T-helper 17 cell (primary cell): ENCODE results near the gene UGT1A6. TPM values are rescaled to one million over a fixed set of nuclear protein-coding genes. Genes with fewer than 3 reads are reported as not detected.
"Not testable (repeated sequence)": the region's sequence is repeated elsewhere in the genome, so short reads cannot be mapped to it uniquely, and the experiment has no call there.

Experiments used
- ATAC-seq: fragments of 150-1000 bp; cut with Tn5 transposase; 2 replicates; pipeline ENCODE4 v1.10.0; 2021; ENCODE audit warnings: mild to moderate bottlenecking, moderate library complexity
- DNase-seq, 3 donors: peaks; one replicate each; pipeline versions ENCODE4 v3.0.0 to v3.0.0-alpha.2; 2020 to 2021
- H3K9me3 ChIP-seq: one replicate; pipeline ENCODE4 v1.7.0; 2013; ENCODE audit warnings: low read length, mild to moderate bottlenecking; ENCODE audit not compliant: control insufficient read depth, poor library complexity, severe bottlenecking
- H3K27ac Mint-ChIP-seq: one replicate; pipeline ENCODE4 v1.8.0; 2022; ENCODE audit warnings: mild to moderate bottlenecking, moderate library complexity, mixed read lengths
- H3K27me3 Mint-ChIP-seq: one replicate; pipeline ENCODE4 v1.8.0; 2022; ENCODE audit warnings: mixed read lengths
- H3K36me3 Mint-ChIP-seq: one replicate; pipeline ENCODE4 v1.8.0; 2022; ENCODE audit warnings: low read depth, mixed read lengths
- H3K4me1 Mint-ChIP-seq: one replicate; pipeline ENCODE4 v1.8.0; 2022; ENCODE audit warnings: mild to moderate bottlenecking, mixed read lengths
- H3K4me3 Mint-ChIP-seq: one replicate; pipeline ENCODE4 v1.8.0; 2022; ENCODE audit warnings: mild to moderate bottlenecking, moderate library complexity, mixed read lengths
- total RNA-seq, 4 donors: library from RNA in 2 of 4; stranded (reverse) in 2 of 4; gene quantifications; one replicate each; pipeline ENCODE4 v1.2.3 and lab custom pipeline; 2022 to 2026

The UGT1A6 gene
- total RNA-seq, 2 donors from 2014 or later: not detected

DNA sequence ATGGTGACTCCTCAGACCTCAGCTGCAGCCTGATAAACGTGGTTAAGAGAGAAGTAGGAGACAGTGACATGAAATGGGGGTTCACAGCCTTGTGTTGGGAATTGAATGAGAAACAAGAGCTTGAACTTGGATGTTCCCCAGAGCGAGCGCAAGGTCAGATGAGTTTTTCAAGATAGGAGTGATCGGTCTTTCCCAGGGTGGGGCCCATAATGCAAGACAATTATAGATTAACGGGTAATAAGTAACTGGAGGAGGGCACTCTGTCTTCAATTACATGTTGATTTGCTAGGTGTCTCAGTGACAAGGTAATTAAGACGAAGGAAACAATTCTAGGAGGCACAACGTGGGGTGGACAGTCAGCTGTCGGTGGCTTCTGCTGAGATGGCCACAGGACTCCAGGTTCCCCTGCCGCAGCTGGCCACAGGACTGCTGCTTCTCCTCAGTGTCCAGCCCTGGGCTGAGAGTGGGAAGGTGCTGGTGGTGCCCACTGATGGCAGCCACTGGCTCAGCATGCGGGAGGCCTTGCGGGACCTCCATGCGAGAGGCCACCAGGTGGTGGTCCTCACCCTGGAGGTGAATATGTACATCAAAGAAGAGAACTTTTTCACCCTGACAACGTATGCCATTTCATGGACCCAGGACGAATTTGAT is 20.0 kb downstream of the UGT1A6 start, which contains the start of gene UGT1A5:
Gene UGT1A5, plus strand, starts transcription at position 297 of the 651 bp plus-strand sequence. Its CDS starts 85 bp downstream, at position 382.
- Mint-ChIP-seq H3K4me1 (peaks cover 8% of the 10 kb centered on the region), H3K27me3 (peaks cover 81% of the 10 kb centered on the region), H3K4me3 (no peak within 1 kb of the TSS), H3K27ac (no peak within 1 kb of the TSS), H3K36me3 (peaks cover 3% of the 10 kb centered on the region)
- DNase-seq: no peak
- ATAC-seq: no peak
- no peaks in the 10 kb centered on the region for H3K9me3 ChIP-seq

GRCh38 chr2:233713262-233713615 is 20.5 kb downstream of the UGT1A6 start:
- DNase-seq (no peak), ATAC-seq (no peak)
- Mint-ChIP-seq H3K4me3 (no peak overlapping the region), H3K4me1 (peaks cover 9% of the 10 kb centered on the region), H3K27me3 (peaks cover 81% of the 10 kb centered on the region), H3K36me3 (peaks cover 3% of the 10 kb centered on the region), H3K27ac (no peak overlapping the region)
- H3K9me3 ChIP-seq: no peaks in the 10 kb centered on the region

DNA sequence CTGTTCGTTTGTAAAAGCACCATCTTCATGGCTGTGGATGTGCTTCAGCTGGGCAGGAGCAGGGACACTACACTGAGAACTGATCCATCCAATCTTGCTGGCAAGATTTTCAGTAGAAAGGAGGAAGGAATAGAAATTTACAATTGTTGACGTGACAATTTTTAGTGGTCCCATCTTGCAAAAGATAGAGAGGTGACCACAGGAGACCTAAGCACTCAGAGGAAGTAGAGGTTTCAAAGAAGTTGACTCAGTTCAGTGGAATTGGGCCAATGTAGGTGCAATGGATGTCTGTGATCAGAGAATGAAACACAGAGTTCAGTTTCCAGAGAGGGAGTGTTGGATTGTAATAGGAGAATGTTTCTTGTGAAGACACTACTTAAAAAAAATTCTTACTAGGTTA is 21.4 kb downstream of the UGT1A6 start:
- Mint-ChIP-seq H3K4me3 (no peak overlapping the region), H3K4me1 (peaks cover 10% of the 10 kb centered on the region), H3K27ac (no peak overlapping the region), H3K36me3 (peaks cover 3% of the 10 kb centered on the region), H3K27me3 (peaks cover 82% of the 10 kb centered on the region)
- DNase-seq (no peak), ATAC-seq (no peak)
- no peaks in the 10 kb centered on the region for H3K9me3 ChIP-seq

DNA sequence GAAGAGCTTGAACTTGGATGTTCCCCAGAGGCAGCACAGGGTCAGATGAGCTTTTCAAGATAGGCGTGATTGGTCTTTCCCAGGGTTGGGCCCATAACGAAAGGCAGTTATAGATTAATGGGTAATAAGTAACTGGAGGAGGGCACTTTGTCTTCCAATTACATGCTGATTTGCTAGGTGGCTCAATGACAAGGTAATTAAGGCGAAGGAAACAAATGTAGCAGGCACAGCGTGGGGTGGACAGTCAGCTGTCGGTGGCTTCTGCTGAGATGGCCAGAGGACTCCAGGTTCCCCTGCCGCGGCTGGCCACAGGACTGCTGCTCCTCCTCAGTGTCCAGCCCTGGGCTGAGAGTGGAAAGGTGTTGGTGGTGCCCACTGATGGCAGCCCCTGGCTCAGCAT is 25.9 kb downstream of the UGT1A6 start, which contains the start of gene UGT1A4:
Gene UGT1A4, plus strand, starts transcription at position 185 of the 400 bp plus-strand sequence. Its CDS starts 85 bp downstream, at position 270.
- Mint-ChIP-seq H3K27ac (no peak within 1 kb of the TSS), H3K4me1 (peaks cover 4% of the 10 kb centered on the region), H3K4me3 (no peak within 1 kb of the TSS), H3K36me3 (no peaks in the 10 kb centered on the region), H3K27me3 (peaks cover 75% of the 10 kb centered on the region)
- no peaks in the 10 kb centered on the region for H3K9me3 ChIP-seq
- no peak for DNase-seq
- no peak for ATAC-seq

DNA sequence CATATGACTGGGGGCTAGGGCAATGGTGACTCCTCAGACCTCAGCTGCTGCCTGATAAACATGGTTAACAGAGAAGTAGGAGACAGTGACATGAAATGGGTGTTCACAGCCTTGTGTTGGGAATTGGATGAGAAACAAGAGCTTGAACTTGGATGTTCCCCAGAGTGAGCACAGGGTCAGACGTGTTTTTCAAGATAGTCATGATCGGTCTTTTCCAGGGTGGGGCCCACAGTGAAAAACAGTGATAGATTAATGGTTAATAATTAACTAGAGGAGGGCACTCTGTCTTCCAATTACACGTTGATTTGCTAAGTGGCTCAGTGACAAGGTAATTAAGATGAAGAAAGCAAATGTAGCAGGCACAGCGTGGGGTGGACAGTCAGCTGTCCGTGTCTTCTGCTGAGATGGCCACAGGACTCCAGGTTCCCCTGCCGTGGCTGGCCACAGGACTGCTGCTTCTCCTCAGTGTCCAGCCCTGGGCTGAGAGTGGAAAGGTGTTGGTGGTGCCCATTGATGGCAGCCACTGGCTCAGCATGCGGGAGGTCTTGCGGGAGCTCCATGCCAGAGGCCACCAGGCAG is 36.1 kb downstream of the UGT1A6 start, which contains the start of gene UGT1A3:
Gene UGT1A3, plus strand, starts transcription at position 320 of the 579 bp plus-strand sequence. Its CDS starts 85 bp downstream, at position 405.
- peaks cover 37% of the 10 kb centered on the region for H3K27me3 Mint-ChIP-seq
- ATAC-seq (no peak), DNase-seq (no peak)
- H3K36me3 Mint-ChIP-seq: no peaks in the 10 kb centered on the region
- no peaks in the 10 kb centered on the region for H3K9me3 ChIP-seq
- H3K4me3 Mint-ChIP-seq: no peak within 1 kb of the TSS
- H3K27ac Mint-ChIP-seq: no peak within 1 kb of the TSS
- peaks cover 2% of the 10 kb centered on the region for H3K4me1 Mint-ChIP-seq

DNA sequence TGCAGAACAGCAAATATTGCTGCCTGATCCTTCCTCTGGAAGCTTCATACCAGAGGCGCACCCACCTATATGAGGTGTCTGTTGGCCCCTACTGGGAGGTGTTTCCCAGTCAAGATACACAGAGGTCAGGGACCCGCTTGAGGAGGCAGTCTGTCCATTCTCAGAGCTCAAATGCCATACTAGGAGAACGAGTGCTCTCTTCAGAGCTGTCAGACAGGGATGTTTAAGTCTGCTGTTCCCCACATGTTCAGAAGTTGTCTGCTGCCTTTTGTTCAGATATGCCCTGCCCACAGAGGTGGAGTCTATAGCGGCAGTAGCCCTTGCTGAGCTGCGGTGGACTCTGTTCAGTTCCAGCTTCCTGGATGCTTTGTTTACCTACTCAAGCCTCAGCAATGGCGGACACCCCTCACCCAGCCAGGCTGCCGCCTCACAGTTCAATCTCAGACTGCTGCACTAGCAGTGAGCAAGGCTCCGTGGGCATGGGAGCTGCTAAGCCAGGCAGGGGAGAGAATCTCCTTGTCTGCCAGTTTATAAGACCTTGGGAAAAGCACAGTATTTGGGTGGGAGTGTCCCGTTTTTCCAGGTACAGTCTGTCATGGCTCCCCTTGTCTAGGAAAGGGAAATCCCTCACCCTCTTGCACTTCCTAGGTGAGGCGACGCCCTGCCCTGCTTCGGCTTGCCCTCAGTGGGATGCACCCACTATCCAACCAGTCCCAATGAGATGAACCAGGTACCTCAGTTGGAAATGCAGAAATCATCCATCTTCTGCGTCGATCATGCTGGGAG is 44.4 kb downstream of the UGT1A6 start:
- H3K36me3 Mint-ChIP-seq, DNase-seq, H3K9me3 ChIP-seq, H3K27ac Mint-ChIP-seq, H3K4me3 Mint-ChIP-seq, H3K4me1 Mint-ChIP-seq, ATAC-seq: not testable (repeated sequence)
- H3K27me3 Mint-ChIP-seq: peaks cover 57% of the 10 kb centered on the region

GRCh38 chr2:233740870-233741269 is 48.2 kb downstream of the UGT1A6 start:
- Mint-ChIP-seq H3K27ac (no peak overlapping the region), H3K4me3 (no peak overlapping the region), H3K4me1 (no peaks in the 10 kb centered on the region), H3K27me3 (peaks cover 60% of the 10 kb centered on the region), H3K36me3 (peaks cover 3% of the 10 kb centered on the region)
- DNase-seq: no peak
- no peaks in the 10 kb centered on the region for H3K9me3 ChIP-seq
- ATAC-seq: no peak

- peaks cover 66% of the 10 kb centered on the region for H3K27me3 Mint-ChIP-seq
- ATAC-seq (no peak), DNase-seq (no peak)
- no peaks in the 10 kb centered on the region for H3K4me1 Mint-ChIP-seq
- no peaks in the 10 kb centered on the region for H3K9me3 ChIP-seq
- H3K4me3 Mint-ChIP-seq: no peak overlapping the region
- no peak overlapping the region for H3K27ac Mint-ChIP-seq
- peaks cover 3% of the 10 kb centered on the region for H3K36me3 Mint-ChIP-seq
These were observed 51.0 kb downstream of the UGT1A6 start for GRCh38 chr2:233743464-233744259.

DNA sequence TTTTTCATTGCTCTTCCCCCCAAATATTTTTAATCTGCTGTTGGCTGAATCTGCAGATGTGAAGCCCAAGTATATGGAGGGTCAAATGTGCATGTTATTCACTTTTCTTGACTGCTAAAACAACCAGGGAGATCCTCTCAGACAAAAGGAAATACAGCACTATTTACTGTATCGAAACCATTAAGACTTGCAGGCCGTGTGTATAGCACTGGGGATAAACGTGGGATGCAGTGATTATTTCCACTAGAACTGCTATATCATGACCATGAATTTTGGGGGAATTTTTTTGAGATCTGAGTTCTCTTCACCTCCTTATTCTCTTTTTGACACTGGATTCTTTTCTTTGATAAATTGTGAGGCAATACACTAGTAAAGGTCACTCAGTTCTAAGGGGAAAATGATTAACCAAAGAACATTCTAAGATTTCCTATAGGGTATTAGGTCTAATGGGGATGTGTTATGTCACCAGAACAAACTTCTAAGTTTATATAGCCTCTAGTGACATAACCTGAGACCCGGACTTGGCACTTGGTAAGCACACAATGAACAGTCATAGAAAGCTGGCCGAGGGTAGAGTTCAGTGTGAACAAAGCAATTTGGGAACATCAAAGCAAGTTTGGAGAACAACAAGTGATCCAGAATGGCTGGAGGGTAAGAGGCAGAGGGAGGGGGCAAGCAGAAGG is 52.5 kb downstream of the UGT1A6 start:
- DNase-seq (no peak), ATAC-seq (no peak)
- H3K9me3 ChIP-seq: no peaks in the 10 kb centered on the region
- Mint-ChIP-seq H3K4me3 (no peak overlapping the region), H3K27ac (no peak overlapping the region), H3K4me1 (no peaks in the 10 kb centered on the region), H3K27me3 (peaks cover 52% of the 10 kb centered on the region), H3K36me3 (peaks cover under 1% of the 10 kb centered on the region)

DNA sequence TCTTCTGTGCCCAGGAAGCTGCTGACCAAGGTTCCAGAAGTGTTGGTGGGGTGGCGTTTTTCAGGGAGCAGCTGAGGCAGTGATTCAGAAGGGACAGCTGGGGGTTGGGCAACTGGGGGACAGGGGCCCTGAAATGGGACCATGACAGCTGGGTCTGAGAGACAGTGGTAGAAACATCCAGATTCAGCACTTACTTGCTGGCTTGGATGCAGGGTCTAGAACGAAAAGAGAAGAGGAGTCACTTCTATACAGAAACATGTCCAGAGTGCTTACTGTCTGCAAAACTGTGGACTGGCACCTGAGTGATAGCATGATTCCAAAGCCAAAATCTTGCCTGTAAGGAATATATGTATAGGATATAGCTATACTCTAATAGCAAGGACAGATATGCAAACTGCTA is 53.1 kb downstream of the UGT1A6 start:
- not testable (repeated sequence) for H3K27ac Mint-ChIP-seq, H3K9me3 ChIP-seq, H3K4me1 Mint-ChIP-seq, H3K36me3 Mint-ChIP-seq, DNase-seq, H3K4me3 Mint-ChIP-seq, ATAC-seq
- H3K27me3 Mint-ChIP-seq: peaks cover 48% of the 10 kb centered on the region

GRCh38 chr2:233746475-233747282 is 54.0 kb downstream of the UGT1A6 start:
- H3K4me1 Mint-ChIP-seq: no peaks in the 10 kb centered on the region
- no peak overlapping the region for H3K4me3 Mint-ChIP-seq

GRCh38 chr2:233747283-233747544 is 54.5 kb downstream of the UGT1A6 start:
- Mint-ChIP-seq H3K27me3 (peaks cover 37% of the 10 kb centered on the region), H3K36me3 (no peaks in the 10 kb centered on the region), H3K4me3 (no peak overlapping the region), H3K4me1 (no peaks in the 10 kb centered on the region), H3K27ac (no peak overlapping the region)
- no peaks in the 10 kb centered on the region for H3K9me3 ChIP-seq
- DNase-seq (no peak), ATAC-seq (no peak)

More at GRCh38 chr2:233746475-233747282, 54.0 kb downstream of the UGT1A6 start:
- H3K9me3 ChIP-seq: no peaks in the 10 kb centered on the region
- Mint-ChIP-seq H3K27me3 (peaks cover 40% of the 10 kb centered on the region), H3K27ac (no peak overlapping the region), H3K36me3 (no peaks in the 10 kb centered on the region)
- no peak for DNase-seq
- no peak for ATAC-seq
